Endothelial cell (in vitro differentiated cells): Measurements from ENCODE around the gene GALNT7. TPM values are rescaled to one million over a fixed set of nuclear protein-coding genes. Genes with fewer than 3 reads are reported as not detected.

Experiments
- DNase-seq: peaks from one replicate; pipeline ENCODE4 v3.0.0; 2021; ENCODE audit warnings: low spot score
- H3K27ac Mint-ChIP-seq: one replicate; pipeline ENCODE4 v1.8.0; 2021; ENCODE audit warnings: mixed read lengths, inconsistent platforms; ENCODE audit not compliant: unreplicated experiment
- H3K27me3 Mint-ChIP-seq: one replicate; pipeline ENCODE4 v1.8.0; 2021; ENCODE audit warnings: mild to moderate bottlenecking, moderate library complexity, mixed read lengths, inconsistent platforms; ENCODE audit not compliant: unreplicated experiment
- H3K36me3 Mint-ChIP-seq: one replicate; pipeline ENCODE4 v1.8.0; 2021; ENCODE audit warnings: mild to moderate bottlenecking, low read depth, mixed read lengths, inconsistent platforms; ENCODE audit not compliant: unreplicated experiment
- H3K4me1 Mint-ChIP-seq: one replicate; pipeline ENCODE4 v1.8.0; 2021; ENCODE audit warnings: mild to moderate bottlenecking, mixed read lengths, inconsistent platforms; ENCODE audit not compliant: unreplicated experiment
- H3K4me3 Mint-ChIP-seq: one replicate; pipeline ENCODE4 v1.8.0; 2021; ENCODE audit warnings: mild to moderate bottlenecking, mixed read lengths, inconsistent platforms; ENCODE audit not compliant: unreplicated experiment
- H3K9me3 Mint-ChIP-seq: one replicate; pipeline ENCODE4 v1.8.0; 2021; ENCODE audit warnings: mixed read lengths, inconsistent platforms; ENCODE audit not compliant: unreplicated experiment
- total RNA-seq: library from RNA; stranded (reverse); fragmentation: NEBNext Ultra II Directional; extraction: Animal tissue kit (Norgen Biotek cat#: 25700); gene quantifications from one replicate; pipeline ENCODE4 v1.2.1, GENCODE V29; 2021; ENCODE audit not compliant: unreplicated experiment
- TF ChIP-seq, protein P1 (sequence below): fragments of 200-600 bp; sonication (generic); IDR thresholded peaks from one replicate; pipeline ENCODE4 v1.5.0; 2021; ENCODE audit warnings: antibody characterized with exemption; ENCODE audit not compliant: unreplicated experiment

The GALNT7 gene
- total RNA-seq, 1 donor from 2014 or later, result 80.9 TPM

DNA sequence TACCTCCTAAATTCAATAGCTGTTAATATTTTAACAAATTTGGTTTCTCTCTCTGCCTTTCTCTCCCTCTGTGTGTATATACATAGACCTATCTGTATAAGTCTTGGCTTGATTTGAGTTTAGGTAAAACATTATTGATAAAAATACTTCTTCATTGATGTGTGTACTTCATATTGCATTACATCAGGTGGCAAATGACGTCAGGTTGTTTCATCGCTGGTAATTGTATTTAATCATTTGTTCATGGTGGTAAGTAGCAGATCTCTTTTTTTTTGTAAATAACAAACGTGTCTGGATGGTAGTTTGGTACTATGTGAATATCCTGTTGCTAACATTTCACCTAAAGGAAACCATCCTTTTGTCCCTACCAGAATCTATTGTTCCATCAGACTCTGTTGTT, 55.1 kb downstream of the GALNT7 start:
- Mint-ChIP-seq H3K27ac (peak overlapping the region; percentile 27), H3K9me3 (no peaks in the 10 kb centered on the region), H3K36me3 (no peaks in the 10 kb centered on the region), H3K27me3 (peaks cover 3% of the 10 kb centered on the region), H3K4me3 (no peak overlapping the region), H3K4me1 (peaks cover 29% of the 10 kb centered on the region)
- DNase-seq, result no peak
- TF ChIP-seq, protein P1, sequence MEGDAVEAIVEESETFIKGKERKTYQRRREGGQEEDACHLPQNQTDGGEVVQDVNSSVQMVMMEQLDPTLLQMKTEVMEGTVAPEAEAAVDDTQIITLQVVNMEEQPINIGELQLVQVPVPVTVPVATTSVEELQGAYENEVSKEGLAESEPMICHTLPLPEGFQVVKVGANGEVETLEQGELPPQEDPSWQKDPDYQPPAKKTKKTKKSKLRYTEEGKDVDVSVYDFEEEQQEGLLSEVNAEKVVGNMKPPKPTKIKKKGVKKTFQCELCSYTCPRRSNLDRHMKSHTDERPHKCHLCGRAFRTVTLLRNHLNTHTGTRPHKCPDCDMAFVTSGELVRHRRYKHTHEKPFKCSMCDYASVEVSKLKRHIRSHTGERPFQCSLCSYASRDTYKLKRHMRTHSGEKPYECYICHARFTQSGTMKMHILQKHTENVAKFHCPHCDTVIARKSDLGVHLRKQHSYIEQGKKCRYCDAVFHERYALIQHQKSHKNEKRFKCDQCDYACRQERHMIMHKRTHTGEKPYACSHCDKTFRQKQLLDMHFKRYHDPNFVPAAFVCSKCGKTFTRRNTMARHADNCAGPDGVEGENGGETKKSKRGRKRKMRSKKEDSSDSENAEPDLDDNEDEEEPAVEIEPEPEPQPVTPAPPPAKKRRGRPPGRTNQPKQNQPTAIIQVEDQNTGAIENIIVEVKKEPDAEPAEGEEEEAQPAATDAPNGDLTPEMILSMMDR, result no peak

DNA sequence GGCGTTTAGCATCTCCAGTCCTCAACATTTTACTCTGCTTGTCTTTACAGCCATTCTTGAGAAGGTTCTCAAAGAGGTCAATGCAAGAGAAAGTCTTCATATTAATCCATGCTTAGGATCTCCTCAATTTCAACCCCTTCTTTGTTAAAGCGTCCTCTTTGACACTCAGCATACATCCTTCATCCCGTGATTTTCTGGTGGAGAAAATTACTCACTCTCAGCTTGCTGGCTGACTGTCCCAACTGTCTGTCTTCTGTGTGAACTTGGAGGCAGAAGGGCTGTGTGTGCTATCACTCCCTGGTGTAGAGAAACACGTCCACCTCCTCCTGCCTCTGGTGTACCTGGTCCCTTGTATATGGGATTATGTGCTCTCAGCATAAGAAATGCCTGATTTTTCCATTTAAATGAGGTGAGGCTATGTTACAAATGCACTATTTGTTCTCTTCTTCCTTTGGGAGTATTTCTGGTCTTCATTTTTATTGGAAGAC, 57.8 kb downstream of the GALNT7 start:
- TF ChIP-seq, protein P1, result no peak

DNA sequence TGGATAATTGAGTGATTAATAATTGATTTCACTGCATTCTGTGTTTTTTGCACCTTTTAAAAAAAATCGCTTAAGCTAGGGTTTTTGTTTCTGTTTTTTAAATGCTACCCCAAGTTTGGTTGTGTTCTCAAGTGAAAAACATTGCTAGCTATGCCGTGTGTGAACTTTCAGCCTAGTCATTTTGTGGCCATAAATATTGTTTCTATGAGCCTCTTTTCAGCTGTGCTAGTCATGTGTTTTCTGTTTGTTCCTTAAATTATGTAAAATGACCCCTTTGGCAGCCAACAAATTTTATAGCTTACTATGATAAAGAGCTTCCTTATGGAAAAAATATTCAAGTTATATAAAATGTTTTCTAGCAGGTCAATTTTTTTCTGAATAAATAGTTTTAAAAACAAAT, 59.1 kb downstream of the GALNT7 start:
- Mint-ChIP-seq H3K9me3 (no peaks in the 10 kb centered on the region), H3K4me3 (no peak overlapping the region), H3K4me1 (peaks cover 29% of the 10 kb centered on the region), H3K36me3 (no peaks in the 10 kb centered on the region), H3K27ac (no peak overlapping the region), H3K27me3 (no peaks in the 10 kb centered on the region)
- DNase-seq, result no peak
- TF ChIP-seq, protein P1, result no peak

More for the DNA sequence above, 57.8 kb downstream of the GALNT7 start:
- Mint-ChIP-seq H3K9me3 (no peaks in the 10 kb centered on the region), H3K36me3 (no peaks in the 10 kb centered on the region), H3K27ac (no peak overlapping the region), H3K27me3 (no peaks in the 10 kb centered on the region), H3K4me1 (peaks cover 24% of the 10 kb centered on the region), H3K4me3 (no peak overlapping the region)
- no peak for DNase-seq

DNA sequence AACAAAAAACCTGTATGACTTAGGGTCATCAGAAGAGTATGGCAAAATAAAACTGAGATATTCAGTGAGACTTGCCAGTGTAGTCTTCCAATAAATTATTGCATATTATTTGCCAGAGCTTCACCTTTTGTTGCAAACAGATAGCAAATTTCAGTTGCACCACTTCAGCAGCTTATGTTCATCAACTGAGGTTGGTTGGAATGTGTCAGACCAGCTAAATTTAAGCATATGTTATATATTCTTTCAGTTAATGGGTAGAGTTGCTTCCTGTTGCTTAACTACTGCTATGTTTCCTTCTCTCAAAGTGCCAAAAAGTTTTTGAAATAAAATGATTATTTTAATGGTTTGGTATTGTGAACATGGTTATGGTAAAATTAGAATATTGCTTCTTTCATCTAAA, 61.5 kb downstream of the GALNT7 start:
- Mint-ChIP-seq H3K4me3 (no peak overlapping the region), H3K9me3 (no peaks in the 10 kb centered on the region), H3K27me3 (no peaks in the 10 kb centered on the region), H3K27ac (no peak overlapping the region), H3K36me3 (no peaks in the 10 kb centered on the region), H3K4me1 (peaks cover 19% of the 10 kb centered on the region)
- DNase-seq, result no peak
- TF ChIP-seq, protein P1, result no peak

DNA sequence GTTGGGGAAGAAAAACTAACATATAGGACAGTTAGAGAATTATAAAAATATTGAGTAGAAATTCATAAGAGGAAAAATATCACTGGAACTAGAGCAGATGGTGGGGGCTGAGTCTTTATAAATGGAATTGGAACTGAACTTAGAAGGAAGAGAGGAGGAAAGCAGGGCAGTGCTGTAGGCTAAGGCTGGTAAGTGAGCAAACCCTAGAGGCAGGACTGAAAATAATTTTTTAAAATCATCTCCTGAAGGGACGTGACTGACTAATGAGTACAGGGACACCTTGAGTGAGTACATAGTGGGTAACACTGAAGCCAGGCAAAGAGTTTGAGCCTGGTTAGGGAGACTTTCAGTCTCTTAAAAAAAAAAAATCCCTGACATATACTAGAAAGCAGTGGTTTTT, 63.3 kb downstream of the GALNT7 start:
- Mint-ChIP-seq H3K36me3 (peaks cover 3% of the 10 kb centered on the region), H3K27me3 (no peaks in the 10 kb centered on the region), H3K4me3 (peak overlapping the region; percentile 38), H3K4me1 (peaks cover 22% of the 10 kb centered on the region), H3K27ac (peak overlapping the region; percentile 85), H3K9me3 (no peaks in the 10 kb centered on the region)
- TF ChIP-seq, protein P1, result no peak
- no peak for DNase-seq
